IMR-90 (cell line): ENCODE results near the gene RTN3.

Experiments used
- CHD1 ChIP-seq: IDR thresholded peaks from 2 replicates; pipeline ENCODE4 v1.6.1; 2012; ENCODE audit warnings: low read depth, low read length, improper control_type of control experiment
- CTCF ChIP-seq: conservative IDR thresholded peaks from 2 replicates; pipeline ENCODE4 v1.5.1; 2012; ENCODE audit warnings: mild to moderate bottlenecking, low read depth, low read length, improper control_type of control experiment
- FOS ChIP-seq: fragments of 150-350 bp; IDR thresholded peaks from 2 replicates; pipeline ENCODE4 v1.6.1; 2016; ENCODE audit warnings: low read depth, low read length
- POLR2A ChIP-seq: IDR thresholded peaks from 2 replicates; pipeline ENCODE4 v1.6.1; 2012; ENCODE audit warnings: mild to moderate bottlenecking, low read depth, low read length
- RAD21 ChIP-seq: IDR thresholded peaks from 2 replicates; pipeline ENCODE4 v1.6.1; 2012; ENCODE audit warnings: low read length, improper control_type of control experiment
- USF2 ChIP-seq: fragments of 150-350 bp; IDR thresholded peaks from 2 replicates; pipeline ENCODE4 v1.6.1; 2017; ENCODE audit warnings: mild to moderate bottlenecking, antibody characterized with exemption, low read length, low read depth

DNA sequence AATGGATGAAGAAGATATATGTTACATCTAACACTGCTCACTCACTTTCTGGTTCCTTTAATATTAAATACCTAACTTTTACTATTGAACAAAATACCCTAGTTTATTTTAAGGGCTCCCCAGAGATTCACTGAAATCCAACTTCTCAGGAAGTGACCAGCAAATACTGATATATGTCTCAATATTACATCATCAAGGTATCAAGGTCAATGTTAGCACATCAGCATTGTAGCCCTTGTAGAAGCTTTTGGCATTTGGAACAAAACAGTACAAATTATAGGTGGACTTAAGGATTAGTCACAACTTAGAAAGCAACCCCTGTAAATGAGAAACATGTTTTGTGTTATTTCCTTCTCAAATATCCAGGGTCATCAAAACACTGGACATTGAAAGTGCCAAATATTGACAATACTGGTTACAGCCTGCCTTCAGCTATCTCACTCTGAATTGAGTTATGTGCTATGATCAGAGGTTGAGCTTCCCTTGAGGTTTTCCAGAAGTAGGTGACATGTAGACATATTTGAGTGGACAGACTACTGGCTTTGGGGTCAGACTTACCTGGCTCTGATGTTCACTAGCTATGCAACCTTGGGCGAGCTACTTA is 8.3 kb upstream of the RTN3 start:
- TF ChIP-seq CTCF (no peak), FOS (no peak), CHD1 (no peak), RAD21 (no peak), POLR2A (no peak), USF2 (no peak)
